Measurements from ENCODE around the gene PGM5.

GRCh38 chr9:68551191-68551590 is 194.8 kb downstream of the PGM5 start:
- no peak for TF ChIP-seq CTCF (IDR thresholded peaks at IDR 0.05; ENCODE audit: low read length)
- no peak for TF ChIP-seq EZH2 (IDR thresholded peaks at IDR 0.05; ENCODE audit: borderline replicate concordance, low read length)
